IMR-90 (cell line): ENCODE results near the gene MC5R. TPM values are rescaled to one million over a fixed set of nuclear protein-coding genes. Genes with fewer than 3 reads are reported as not detected.

ENCODE experiments used
- ATAC-seq: fragments of 200-7000 bp; cut with Tn5 transposase; 2 replicates; pipeline ENCODE4 v1.9.1; 2020; ENCODE audit warnings: low read depth, mild to moderate bottlenecking, moderate library complexity
- Bru-seq: library from RNA; stranded (reverse); fragments of 400-500 nt; gene quantifications from one replicate; lab custom pipeline; 2021; lab: Mats Ljungman, UMichigan
- BruChase-seq, 2 experiments: library from RNA; stranded (reverse); fragments of 400-500 nt; gene quantifications; one replicate each; lab custom pipeline; 2021; lab: Mats Ljungman, UMichigan
- BruUV-seq: library from RNA; stranded (reverse); fragments of 400-500 nt; replicated peaks from 2 replicates; lab custom pipeline; 2021; lab: Mats Ljungman, UMichigan
- CTCF ChIA-PET: fragments of 300-600 bp; formaldehyde crosslinking; extraction: SDS; loops from one replicate; lab custom pipeline; 2021; ENCODE audit warnings: antibody characterized with exemption; lab: Yijun Ruan, JAX
- POLR2A ChIA-PET: fragments of 300-600 bp; sonication (Branson Sonifier 250); formaldehyde crosslinking; loops from one replicate; lab custom pipeline; 2022; ENCODE audit warnings: antibody characterized with exemption; ENCODE audit not compliant: unreplicated experiment; lab: Charles Lee
- DNase-seq: peaks from one replicate; pipeline ENCODE4 v3.0.0; 2013
- H2AFZ ChIP-seq: replicated peaks from 2 replicates; pipeline ENCODE3; 2013; ENCODE audit warnings: low read length, mild to moderate bottlenecking; ENCODE audit not compliant: poor library complexity
- H2AK5ac ChIP-seq: 2 replicates; pipeline ENCODE4 v1.6.1; 2013; ENCODE audit warnings: low read depth, low read length, inconsistent platforms
- H2AK9ac ChIP-seq: replicated peaks from 2 replicates; pipeline ENCODE3; 2013; ENCODE audit warnings: mild to moderate bottlenecking, low read depth, low read length, moderate library complexity; ENCODE audit not compliant: poor library complexity
- H2BK120ac ChIP-seq: 2 replicates; pipeline ENCODE4 v1.6.1; 2013; ENCODE audit warnings: low read depth, low read length, inconsistent platforms
- H2BK15ac ChIP-seq: 3 replicates; pipeline ENCODE4 v1.6.1; 2013; ENCODE audit warnings: low read depth, low read length, inconsistent platforms
- H2BK20ac ChIP-seq: 2 replicates; pipeline ENCODE4 v1.6.1; 2013; ENCODE audit warnings: low read depth, mild to moderate bottlenecking, inconsistent platforms, low read length, moderate library complexity
- H2BK5ac ChIP-seq: 2 replicates; pipeline ENCODE4 v1.6.1; 2013; ENCODE audit warnings: mild to moderate bottlenecking, low read depth, low read length, inconsistent platforms; ENCODE audit not compliant: poor library complexity, severe bottlenecking
- H3K14ac ChIP-seq: replicated peaks from 2 replicates; pipeline ENCODE4 v1.6.1; 2013; ENCODE audit warnings: low read depth, low read length, inconsistent platforms
- H3K18ac ChIP-seq: 2 replicates; pipeline ENCODE4 v1.6.1; 2013; ENCODE audit warnings: low read depth, low read length, control low read depth
- H3K23ac ChIP-seq: 2 replicates; pipeline ENCODE4 v1.6.1; 2013; ENCODE audit warnings: low read depth, low read length, inconsistent platforms
- H3K27ac ChIP-seq: 2 replicates; pipeline ENCODE4 v1.5.1; 2013; ENCODE audit warnings: mild to moderate bottlenecking, control low read depth, low read length; ENCODE audit not compliant: insufficient read depth
- H3K27me3 ChIP-seq: 2 replicates; pipeline ENCODE4 v1.6.1; 2013; ENCODE audit warnings: low read length; ENCODE audit not compliant: control insufficient read depth, insufficient read depth
- H3K36me3 ChIP-seq: 2 replicates; pipeline ENCODE4 v1.6.1; 2013; ENCODE audit warnings: low read length, mixed read lengths; ENCODE audit not compliant: control insufficient read depth, insufficient read depth
- H3K4ac ChIP-seq: 2 replicates; pipeline ENCODE4 v1.6.1; 2013; ENCODE audit warnings: low read depth, low read length, inconsistent platforms
- H3K4me1 ChIP-seq: 2 replicates; pipeline ENCODE4 v1.6.1; 2013; ENCODE audit warnings: low read length, mixed read lengths; ENCODE audit not compliant: control insufficient read depth, insufficient read depth
- H3K4me2 ChIP-seq: 2 replicates; pipeline ENCODE4 v1.6.1; 2013; ENCODE audit warnings: low read depth, mild to moderate bottlenecking, control low read depth, low read length, moderate library complexity
- H3K4me3 ChIP-seq: 2 replicates; pipeline ENCODE4 v1.5.1; 2013; ENCODE audit warnings: low read depth, mild to moderate bottlenecking, control low read depth, low read length, moderate library complexity; ENCODE audit not compliant: insufficient read depth
- H3K56ac ChIP-seq: 2 replicates; pipeline ENCODE4 v1.6.1; 2013; ENCODE audit warnings: low read length, inconsistent platforms; ENCODE audit not compliant: insufficient read depth; ENCODE audit errors: extremely low read depth
- H3K79me1 ChIP-seq, 2 experiments: 2 replicates each; pipeline ENCODE4 v1.6.1; 2013; ENCODE audit warnings: low read length in 2 of 2, inconsistent platforms in 1 of 2, low read depth in 1 of 2
- H3K9ac ChIP-seq: 2 replicates; pipeline ENCODE4 v1.6.1; 2013; ENCODE audit warnings: low read depth, low read length, control low read depth
- H3K9me1 ChIP-seq: 2 replicates; pipeline ENCODE4 v1.6.1; 2013; ENCODE audit warnings: low read length, inconsistent platforms; ENCODE audit not compliant: insufficient read depth
- H3K9me3 ChIP-seq: 2 replicates; pipeline ENCODE4 v1.6.1; 2013; ENCODE audit warnings: low read length; ENCODE audit not compliant: control insufficient read depth, insufficient read depth
- H4K20me1 ChIP-seq: 2 replicates; pipeline ENCODE4 v1.6.1; 2013; ENCODE audit warnings: low read length, inconsistent platforms; ENCODE audit not compliant: insufficient read depth
- H4K5ac ChIP-seq: 2 replicates; pipeline ENCODE4 v1.6.1; 2013; ENCODE audit warnings: mild to moderate bottlenecking, low read depth, low read length, control low read depth
- H4K8ac ChIP-seq, 2 experiments: 2 replicates each; pipeline ENCODE4 v1.6.1; 2013; ENCODE audit warnings: low read depth in 2 of 2, low read length in 2 of 2, control low read depth in 1 of 2, inconsistent platforms in 1 of 2
- H4K91ac ChIP-seq: 2 replicates; pipeline ENCODE4 v1.6.1; 2013; ENCODE audit warnings: low read depth, low read length, inconsistent platforms; ENCODE audit not compliant: insufficient read depth
- MAZ ChIP-seq: IDR thresholded peaks from 2 replicates; pipeline ENCODE4 v1.6.1; 2012; ENCODE audit warnings: low read depth, mild to moderate bottlenecking, low read length, improper control_type of control experiment, moderate library complexity, borderline replicate concordance
- RAD21 ChIP-seq: IDR thresholded peaks from 2 replicates; pipeline ENCODE4 v1.6.1; 2012; ENCODE audit warnings: low read length, improper control_type of control experiment
- SMC3 ChIP-seq: fragments of 150-350 bp; IDR thresholded peaks from 2 replicates; pipeline ENCODE4 v1.6.1; 2016; ENCODE audit warnings: low read depth, mild to moderate bottlenecking, antibody characterized with exemption, low read length, moderate library complexity
- WGBS, 2 experiments: methylation state at CpG; one replicate each; pipeline versions ENCODE4 v1.1.5 to v1.1.7; 2013; ENCODE audit warnings: missing lambda C conversion rate in 2 of 2; ENCODE audit not compliant: insufficient read length in 1 of 2; ENCODE audit errors: extremely low coverage in 2 of 2; 5-methylcytosine and 5-hydroxymethylcytosine counted together
- dilution Hi-C: fragments of 300-500 bp; cut with HindIII; formaldehyde crosslinking; loops from one replicate; pipeline ENCODE4 v1.14.3; 2018; ENCODE audit warnings: low sequenced_read_pairs; ENCODE audit not compliant: unreplicated experiment
- in situ Hi-C: fragments of 300-500 bp; cut with MboI; formaldehyde crosslinking; loops from 3 replicates; pipeline ENCODE4 v1.14.3; 2019; ENCODE audit warnings: low sequenced_read_pairs, inconsistent platforms, mixed read lengths
- intact Hi-C: fragments of 100-400 bp; cut with micrococcal nuclease; formaldehyde crosslinking; loops from 2 replicates; pipeline ENCODE4 v1.10.0; 2022
- long read RNA-seq: library from polyadenylated mRNA; unstranded; transcript quantifications from one replicate; pipeline ENCODE4 v2.0.0, GENCODE V29; 2021; ENCODE audit not compliant: unreplicated experiment
- polyA plus RNA-seq, 3 experiments: library from polyadenylated mRNA; depleted of rRNA; stranded (reverse); fragments of >200 nt; gene quantifications; 2 replicates each; pipeline ENCODE4 v1.2.3, GENCODE V29; 2012; ENCODE audit warnings: low replicate concordance in 1 of 3
- total RNA-seq: library from RNA; depleted of rRNA; stranded (reverse); fragments of >200 nt; gene quantifications from 2 replicates; pipeline ENCODE4 v1.2.3, GENCODE V29; 2012; rRNA removed
- TF ChIP-seq, protein P1 (sequence below): fragments of 150-350 bp; IDR thresholded peaks from 2 replicates; pipeline ENCODE4 v1.6.1; 2017; ENCODE audit warnings: mild to moderate bottlenecking, antibody characterized with exemption, low read length, low read depth
- TF ChIP-seq, protein P2 (sequence below): conservative IDR thresholded peaks from 2 replicates; pipeline ENCODE4 v1.5.1; 2012; ENCODE audit warnings: mild to moderate bottlenecking, low read depth, low read length, improper control_type of control experiment

The MC5R gene
- total RNA-seq, result not detected in 2 replicates
- not detected in 2 replicates for polyA plus RNA-seq (2012; rRNA removed)
- polyA plus RNA-seq (2012; cell fraction: cytosol; rRNA removed), result not detected in 2 replicates
- not detected in 2 replicates for polyA plus RNA-seq (2012; cell fraction: nucleus; rRNA removed; ENCODE audit: low replicate concordance)
- not detected for Bru-seq, nascent RNA
- not detected for BruChase-seq, experiment 1, labeled RNA remaining after a 6-hour chase
- not detected for BruChase-seq, experiment 2, labeled RNA remaining after a 2-hour chase
- long read RNA-seq, result 0 reads

DNA sequence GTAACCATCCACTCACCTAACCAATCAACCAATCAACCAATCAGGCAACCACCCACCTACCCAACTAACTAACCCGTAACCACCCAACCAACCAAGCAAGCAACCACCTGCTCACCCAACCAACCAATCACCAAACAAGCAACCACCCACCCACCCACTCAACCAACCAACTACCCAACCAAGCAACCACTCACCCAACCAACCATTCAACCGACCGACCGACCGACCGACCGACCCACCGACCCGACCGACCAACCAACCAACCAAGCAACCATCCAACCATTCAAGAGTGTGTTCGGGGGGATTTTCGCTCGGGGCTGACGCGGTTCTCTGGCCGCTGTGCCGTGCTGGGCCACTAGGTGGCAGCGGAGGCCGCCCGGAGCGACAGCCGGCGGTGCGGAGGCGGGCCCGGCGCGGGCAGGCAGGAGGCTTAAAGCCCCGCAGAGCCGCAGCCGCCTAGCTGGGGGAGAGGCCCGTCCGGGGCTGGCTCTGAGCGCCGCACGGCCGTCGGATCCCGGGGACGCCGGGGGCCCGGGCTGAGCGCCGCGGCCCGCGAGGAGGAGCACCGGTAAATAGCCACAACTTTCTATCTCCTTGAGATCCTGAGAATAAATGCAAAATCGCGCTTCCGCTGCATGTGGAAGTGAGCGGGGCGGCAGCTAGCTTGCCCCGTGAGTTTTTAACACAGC, at the start of gene MC5R:
Gene MC5R (plus strand): TSS at position 443 of the 689 bp plus-strand sequence. CDS start 1,617 bp downstream, outside the sequence.
- no peak within 1 kb of the TSS for H3K27ac ChIP-seq
- H3K9me1 ChIP-seq, result no peaks in the 10 kb centered on the region
- no peak within 1 kb of the TSS for H3K14ac ChIP-seq
- no peaks in the 10 kb centered on the region for H3K9me3 ChIP-seq
- H2BK5ac ChIP-seq, result no peak within 1 kb of the TSS
- no peaks in the 10 kb centered on the region for H4K20me1 ChIP-seq
- peak within 1 kb of the TSS; percentile 23 for H3K4me3 ChIP-seq
- intact Hi-C loops, result loop anchor here (1.0 kb wide), 1 partner anchor 262 kb away; no protein-coding TSS in a partner anchor
- no peak within 1 kb of the TSS for H2BK120ac ChIP-seq
- H4K8ac ChIP-seq, result no peak within 1 kb of the TSS
- H2AK5ac ChIP-seq, result no peak within 1 kb of the TSS
- no peak within 1 kb of the TSS for H4K91ac ChIP-seq
- no peaks in the 10 kb centered on the region for H3K27me3 ChIP-seq
- no peaks in the 10 kb centered on the region for H3K36me3 ChIP-seq
- H4K5ac ChIP-seq, result no peak within 1 kb of the TSS
- no peak within 1 kb of the TSS for H2BK15ac ChIP-seq
- ChIA-PET CTCF (interaction anchor here (0.6 to 2.0 kb wide), 8 partner anchors 9 to 263 kb away, joined by 3 to 14 read pairs (median 4); no protein-coding TSS in a partner anchor), POLR2A (no interaction called here)
- in situ Hi-C loops, result no loop called here
- H2AFZ ChIP-seq, result peak within 1 kb of the TSS; percentile 82
- H2AK9ac ChIP-seq, result peak within 1 kb of the TSS; percentile 23
- no peaks in the 10 kb centered on the region for H3K79me1 ChIP-seq
- TF ChIP-seq, protein P1, sequence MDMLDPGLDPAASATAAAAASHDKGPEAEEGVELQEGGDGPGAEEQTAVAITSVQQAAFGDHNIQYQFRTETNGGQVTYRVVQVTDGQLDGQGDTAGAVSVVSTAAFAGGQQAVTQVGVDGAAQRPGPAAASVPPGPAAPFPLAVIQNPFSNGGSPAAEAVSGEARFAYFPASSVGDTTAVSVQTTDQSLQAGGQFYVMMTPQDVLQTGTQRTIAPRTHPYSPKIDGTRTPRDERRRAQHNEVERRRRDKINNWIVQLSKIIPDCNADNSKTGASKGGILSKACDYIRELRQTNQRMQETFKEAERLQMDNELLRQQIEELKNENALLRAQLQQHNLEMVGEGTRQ, result no peak
- TF ChIP-seq, protein P2, sequence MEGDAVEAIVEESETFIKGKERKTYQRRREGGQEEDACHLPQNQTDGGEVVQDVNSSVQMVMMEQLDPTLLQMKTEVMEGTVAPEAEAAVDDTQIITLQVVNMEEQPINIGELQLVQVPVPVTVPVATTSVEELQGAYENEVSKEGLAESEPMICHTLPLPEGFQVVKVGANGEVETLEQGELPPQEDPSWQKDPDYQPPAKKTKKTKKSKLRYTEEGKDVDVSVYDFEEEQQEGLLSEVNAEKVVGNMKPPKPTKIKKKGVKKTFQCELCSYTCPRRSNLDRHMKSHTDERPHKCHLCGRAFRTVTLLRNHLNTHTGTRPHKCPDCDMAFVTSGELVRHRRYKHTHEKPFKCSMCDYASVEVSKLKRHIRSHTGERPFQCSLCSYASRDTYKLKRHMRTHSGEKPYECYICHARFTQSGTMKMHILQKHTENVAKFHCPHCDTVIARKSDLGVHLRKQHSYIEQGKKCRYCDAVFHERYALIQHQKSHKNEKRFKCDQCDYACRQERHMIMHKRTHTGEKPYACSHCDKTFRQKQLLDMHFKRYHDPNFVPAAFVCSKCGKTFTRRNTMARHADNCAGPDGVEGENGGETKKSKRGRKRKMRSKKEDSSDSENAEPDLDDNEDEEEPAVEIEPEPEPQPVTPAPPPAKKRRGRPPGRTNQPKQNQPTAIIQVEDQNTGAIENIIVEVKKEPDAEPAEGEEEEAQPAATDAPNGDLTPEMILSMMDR, result peak; percentile 92
- TF ChIP-seq MAZ (peak; percentile 60; the same call in 1 of the 2 replicates), RAD21 (peak; percentile 81), SMC3 (peak; percentile 57)
- H3K56ac ChIP-seq, result no peak within 1 kb of the TSS
- BruUV-seq, result no TSS peak
- ATAC-seq, result peak; percentile 100
- no peak within 1 kb of the TSS for H3K4ac ChIP-seq
- H2BK20ac ChIP-seq, result no peak within 1 kb of the TSS
- H3K4me1 ChIP-seq, result no peaks in the 10 kb centered on the region
- no peak within 1 kb of the TSS for H3K23ac ChIP-seq
- WGBS, 2 experiments, result 4% methylated on average over 16 of the region's 54 CpGs; no CpG with 5 or more reads in 1 of the 2 experiments
- DNase-seq, result peak; percentile 25
- dilution Hi-C loops, result no loop called here
- H3K4me2 ChIP-seq, result peak within 1 kb of the TSS; percentile 58
- no peak within 1 kb of the TSS for H3K18ac ChIP-seq
- no peak within 1 kb of the TSS for H3K9ac ChIP-seq
